Upper lobe of left lung (tissue), 4 donors: Measurements from ENCODE around the gene STIM1.

Experiments
- CTCF ChIP-seq, 6 experiments: fragments of 450-650 bp in 4 of 6; fragments of 200-600 bp in 2 of 6; sonication (generic) in 2 of 6; IDR thresholded peaks; one replicate each; pipeline ENCODE4 v1.5.1; 2016 to 2019; ENCODE audit warnings: antibody characterized with exemption in 6 of 6
- EP300 ChIP-seq, 4 donors: sonication (generic); formaldehyde crosslinking; IDR thresholded peaks; one replicate each; pipeline ENCODE4 v1.5.1; 2017; ENCODE audit warnings: antibody characterized with exemption in 4 of 4, control low read depth in 2 of 4
- POLR2A ChIP-seq, 4 donors: fragments of 450-650 bp; IDR thresholded peaks; one replicate each; pipeline ENCODE4 v1.5.1; 2016 to 2017; ENCODE audit warnings: antibody characterized with exemption in 4 of 4, mild to moderate bottlenecking in 2 of 4
- POLR2AphosphoS5 ChIP-seq, 2 donors: sonication (generic); formaldehyde crosslinking; IDR thresholded peaks; one replicate each; pipeline ENCODE4 v1.5.1; 2017; ENCODE audit warnings: antibody characterized with exemption in 2 of 2

- TF ChIP-seq CTCF (IDR thresholded peaks at IDR 0.05) (no peak), POLR2A (IDR thresholded peaks at IDR 0.05) (no peak), EP300 (IDR thresholded peaks at IDR 0.05) (no peak), POLR2AphosphoS5 (IDR thresholded peaks at IDR 0.05) (no peak)
Measured at GRCh38 chr11:3964056-3964455, 108.6 kb downstream of the STIM1 start.
